Gastrocnemius medialis (tissue), 4 donors: Measurements from ENCODE around the gene CENPC.

Experiments
- POLR2A ChIP-seq, 2 donors: fragments of 450-650 bp; IDR thresholded peaks; one replicate each; pipeline ENCODE4 v1.6.1; 2017; ENCODE audit warnings: antibody characterized with exemption in 2 of 2, mild to moderate bottlenecking in 2 of 2, moderate library complexity in 2 of 2
- TF ChIP-seq, protein P1 (sequence below), 5 experiments: fragments of 450-650 bp in 3 of 5; fragments of 200-600 bp in 2 of 5; sonication (generic) in 2 of 5; IDR thresholded peaks in 4 of 5; conservative IDR thresholded peaks in 1 of 5; 1 replicate in 4 of 5; 2 replicates in 1 of 5; pipeline ENCODE4 v1.5.1; 2016 to 2019; ENCODE audit warnings: antibody characterized with exemption in 5 of 5, mild to moderate bottlenecking in 3 of 5, moderate library complexity in 3 of 5

DNA sequence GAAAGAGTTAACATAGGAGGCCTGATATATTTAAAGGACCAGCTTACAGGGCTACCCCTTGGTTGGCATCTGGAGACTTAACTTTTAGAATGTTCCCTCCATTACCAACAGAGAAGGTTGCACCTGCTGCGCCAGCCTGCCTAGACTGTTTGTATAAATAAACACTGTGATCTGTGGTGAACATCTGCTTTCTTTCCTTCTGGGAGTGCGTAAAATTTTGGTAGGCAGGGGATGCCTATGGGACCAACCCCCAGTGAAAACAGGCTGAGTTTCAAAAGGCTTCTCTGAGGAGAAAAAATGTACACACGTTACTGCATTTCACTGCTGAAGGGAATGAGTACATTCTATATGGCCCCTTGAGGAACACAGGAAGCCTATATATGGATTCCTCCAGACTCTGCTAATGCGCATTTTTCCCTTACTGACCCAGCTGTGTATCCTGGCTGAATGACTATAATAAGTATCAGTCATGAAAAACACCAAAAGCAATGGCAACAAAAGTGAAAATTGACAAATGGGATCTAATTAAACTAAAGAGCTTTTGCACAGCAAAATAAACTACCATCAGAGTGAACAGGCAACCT lies 13.8 kb downstream of the CENPC start:
- TF ChIP-seq, protein P1, sequence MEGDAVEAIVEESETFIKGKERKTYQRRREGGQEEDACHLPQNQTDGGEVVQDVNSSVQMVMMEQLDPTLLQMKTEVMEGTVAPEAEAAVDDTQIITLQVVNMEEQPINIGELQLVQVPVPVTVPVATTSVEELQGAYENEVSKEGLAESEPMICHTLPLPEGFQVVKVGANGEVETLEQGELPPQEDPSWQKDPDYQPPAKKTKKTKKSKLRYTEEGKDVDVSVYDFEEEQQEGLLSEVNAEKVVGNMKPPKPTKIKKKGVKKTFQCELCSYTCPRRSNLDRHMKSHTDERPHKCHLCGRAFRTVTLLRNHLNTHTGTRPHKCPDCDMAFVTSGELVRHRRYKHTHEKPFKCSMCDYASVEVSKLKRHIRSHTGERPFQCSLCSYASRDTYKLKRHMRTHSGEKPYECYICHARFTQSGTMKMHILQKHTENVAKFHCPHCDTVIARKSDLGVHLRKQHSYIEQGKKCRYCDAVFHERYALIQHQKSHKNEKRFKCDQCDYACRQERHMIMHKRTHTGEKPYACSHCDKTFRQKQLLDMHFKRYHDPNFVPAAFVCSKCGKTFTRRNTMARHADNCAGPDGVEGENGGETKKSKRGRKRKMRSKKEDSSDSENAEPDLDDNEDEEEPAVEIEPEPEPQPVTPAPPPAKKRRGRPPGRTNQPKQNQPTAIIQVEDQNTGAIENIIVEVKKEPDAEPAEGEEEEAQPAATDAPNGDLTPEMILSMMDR (IDR thresholded peaks at IDR 0.05 in 4 of 5, conservative IDR thresholded peaks at IDR 0.05 in 1 of 5): no peak
- TF ChIP-seq POLR2A (IDR thresholded peaks at IDR 0.05): no peak
